HFFc6 (cell line): Measurements from ENCODE around the gene ECT2. TPM values are rescaled to one million over a fixed set of nuclear protein-coding genes. Genes with fewer than 3 reads are reported as not detected.
"Not testable (repeated sequence)": the region's sequence is repeated elsewhere in the genome, so short reads cannot be mapped to it uniquely, and the experiment has no call there.

Source experiments
- DNase-seq: peaks from one replicate; pipeline ENCODE4 v3.0.0-alpha.2; 2018
- H3K27ac Mint-ChIP-seq: 2 replicates; pipeline ENCODE4 v1.8.0; 2020; ENCODE audit warnings: mild to moderate bottlenecking, mixed read lengths
- H3K27me3 Mint-ChIP-seq: 2 replicates; pipeline ENCODE4 v1.8.0; 2021; ENCODE audit warnings: mild to moderate bottlenecking, moderate library complexity, mixed read lengths; ENCODE audit not compliant: insufficient read depth
- H3K36me3 Mint-ChIP-seq: 2 replicates; pipeline ENCODE4 v1.8.0; 2021; ENCODE audit warnings: low read depth, mixed read lengths
- H3K4me1 Mint-ChIP-seq: 2 replicates; pipeline ENCODE4 v1.8.0; 2020; ENCODE audit warnings: low read depth, mixed read lengths
- H3K4me3 Mint-ChIP-seq: 2 replicates; pipeline ENCODE4 v1.8.0; 2020; ENCODE audit warnings: mild to moderate bottlenecking, moderate library complexity, mixed read lengths
- H3K9me3 Mint-ChIP-seq: 2 replicates; pipeline ENCODE4 v1.8.0; 2020; ENCODE audit warnings: mild to moderate bottlenecking, mixed read lengths
- CTCF ChIP-seq: fragments of 200-600 bp; sonication (generic); IDR thresholded peaks from 2 replicates; pipeline ENCODE4 v1.5.0; 2021; ENCODE audit warnings: antibody characterized with exemption, mild to moderate bottlenecking
- total RNA-seq, 6 experiments: library from RNA; stranded (reverse); fragmentation: NEBNext Ultra II Directional; extraction: Animal tissue kit (Norgen Biotek cat#: 25700); gene quantifications; 2 replicates in 1 of 6; 3 replicates in 5 of 6; pipeline ENCODE4 v1.2.3, GENCODE V29; 2021

Gene ECT2
- total RNA-seq, 6 experiments from 2014 or later = 29.1 to 62.4 (median 50.6) TPM

- no peak for DNase-seq
- no peak overlapping the region for H3K27ac Mint-ChIP-seq
Measured at GRCh38 chr3:172853921-172854666, 103.6 kb downstream of the ECT2 start.

GRCh38 chr3:172855037-172855436 is 104.5 kb downstream of the ECT2 start:
- TF ChIP-seq CTCF = no peak
- Mint-ChIP-seq H3K36me3 (no peaks in the 10 kb centered on the region), H3K27me3 (peaks cover 5% of the 10 kb centered on the region; the same call in 1 of the 2 replicates), H3K4me1 (no peaks in the 10 kb centered on the region), H3K4me3 (no peak overlapping the region), H3K9me3 (no peaks in the 10 kb centered on the region), H3K27ac (no peak overlapping the region)
- DNase-seq = no peak

More at GRCh38 chr3:172853921-172854666, 103.6 kb downstream of the ECT2 start:
- H3K4me1 Mint-ChIP-seq = peaks cover 1% of the 10 kb centered on the region; the same call in 1 of the 2 replicates
- TF ChIP-seq CTCF = no peak
- peaks cover 5% of the 10 kb centered on the region; the same call in 1 of the 2 replicates for H3K27me3 Mint-ChIP-seq
- no peaks in the 10 kb centered on the region for H3K9me3 Mint-ChIP-seq
- no peak overlapping the region for H3K4me3 Mint-ChIP-seq
- H3K36me3 Mint-ChIP-seq = no peaks in the 10 kb centered on the region

GRCh38 chr3:172856795-172857742 is 106.5 kb downstream of the ECT2 start:
- Mint-ChIP-seq H3K27me3 (peaks cover 5% of the 10 kb centered on the region; the same call in 1 of the 2 replicates), H3K9me3 (no peaks in the 10 kb centered on the region), H3K4me1 (no peaks in the 10 kb centered on the region), H3K4me3 (no peak overlapping the region), H3K36me3 (no peaks in the 10 kb centered on the region), H3K27ac (no peak overlapping the region)
- no peak for TF ChIP-seq CTCF
- DNase-seq = no peak

- no peak for DNase-seq
- Mint-ChIP-seq H3K4me3 (no peak overlapping the region), H3K27me3 (peaks cover 5% of the 10 kb centered on the region; the same call in 1 of the 2 replicates), H3K4me1 (no peaks in the 10 kb centered on the region), H3K27ac (no peak overlapping the region), H3K9me3 (no peaks in the 10 kb centered on the region), H3K36me3 (no peaks in the 10 kb centered on the region)
- no peak for TF ChIP-seq CTCF
Measured at GRCh38 chr3:172859041-172859440, 108.5 kb downstream of the ECT2 start.

- not testable (repeated sequence) for H3K27ac Mint-ChIP-seq, H3K4me3 Mint-ChIP-seq, H3K27me3 Mint-ChIP-seq, DNase-seq, H3K36me3 Mint-ChIP-seq, H3K9me3 Mint-ChIP-seq, H3K4me1 Mint-ChIP-seq
Measured at GRCh38 chr3:172866726-172867350, 116.3 kb downstream of the ECT2 start.
